ENCODE data around the gene CBS.
"Not testable (repeated sequence)": the region's sequence is repeated elsewhere in the genome, so short reads cannot be mapped to it uniquely, and the experiment has no call there.

DNA sequence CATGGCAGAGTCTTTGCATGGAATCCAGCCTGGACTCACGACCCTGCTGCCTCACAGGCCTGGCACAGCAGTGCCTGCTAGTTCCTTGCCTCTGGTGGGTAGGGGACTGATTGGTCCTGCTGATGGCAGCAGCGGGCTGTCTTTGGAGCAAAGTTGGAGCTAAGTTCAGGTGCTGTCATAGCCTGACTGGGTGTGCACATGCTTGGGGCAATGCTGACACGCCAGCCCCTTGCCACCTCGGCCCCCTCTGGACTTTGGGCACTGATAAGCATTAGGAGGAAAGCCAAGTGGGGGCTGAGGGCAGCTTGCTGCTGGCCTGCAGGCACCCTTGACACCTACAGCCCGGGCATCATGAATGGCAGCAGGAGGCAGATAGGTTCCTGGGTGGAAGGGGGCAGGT lies 33.5 kb downstream of the CBS start:
- TF ChIP-seq, protein P1, sequence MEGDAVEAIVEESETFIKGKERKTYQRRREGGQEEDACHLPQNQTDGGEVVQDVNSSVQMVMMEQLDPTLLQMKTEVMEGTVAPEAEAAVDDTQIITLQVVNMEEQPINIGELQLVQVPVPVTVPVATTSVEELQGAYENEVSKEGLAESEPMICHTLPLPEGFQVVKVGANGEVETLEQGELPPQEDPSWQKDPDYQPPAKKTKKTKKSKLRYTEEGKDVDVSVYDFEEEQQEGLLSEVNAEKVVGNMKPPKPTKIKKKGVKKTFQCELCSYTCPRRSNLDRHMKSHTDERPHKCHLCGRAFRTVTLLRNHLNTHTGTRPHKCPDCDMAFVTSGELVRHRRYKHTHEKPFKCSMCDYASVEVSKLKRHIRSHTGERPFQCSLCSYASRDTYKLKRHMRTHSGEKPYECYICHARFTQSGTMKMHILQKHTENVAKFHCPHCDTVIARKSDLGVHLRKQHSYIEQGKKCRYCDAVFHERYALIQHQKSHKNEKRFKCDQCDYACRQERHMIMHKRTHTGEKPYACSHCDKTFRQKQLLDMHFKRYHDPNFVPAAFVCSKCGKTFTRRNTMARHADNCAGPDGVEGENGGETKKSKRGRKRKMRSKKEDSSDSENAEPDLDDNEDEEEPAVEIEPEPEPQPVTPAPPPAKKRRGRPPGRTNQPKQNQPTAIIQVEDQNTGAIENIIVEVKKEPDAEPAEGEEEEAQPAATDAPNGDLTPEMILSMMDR (IDR thresholded peaks at IDR 0.05; ENCODE audit: insufficient read depth, low read length): not testable (repeated sequence)
- not testable (repeated sequence) for TF ChIP-seq POLR2AphosphoS5 (IDR thresholded peaks at IDR 0.05; ENCODE audit: low read depth)
- TF ChIP-seq, protein P2, sequence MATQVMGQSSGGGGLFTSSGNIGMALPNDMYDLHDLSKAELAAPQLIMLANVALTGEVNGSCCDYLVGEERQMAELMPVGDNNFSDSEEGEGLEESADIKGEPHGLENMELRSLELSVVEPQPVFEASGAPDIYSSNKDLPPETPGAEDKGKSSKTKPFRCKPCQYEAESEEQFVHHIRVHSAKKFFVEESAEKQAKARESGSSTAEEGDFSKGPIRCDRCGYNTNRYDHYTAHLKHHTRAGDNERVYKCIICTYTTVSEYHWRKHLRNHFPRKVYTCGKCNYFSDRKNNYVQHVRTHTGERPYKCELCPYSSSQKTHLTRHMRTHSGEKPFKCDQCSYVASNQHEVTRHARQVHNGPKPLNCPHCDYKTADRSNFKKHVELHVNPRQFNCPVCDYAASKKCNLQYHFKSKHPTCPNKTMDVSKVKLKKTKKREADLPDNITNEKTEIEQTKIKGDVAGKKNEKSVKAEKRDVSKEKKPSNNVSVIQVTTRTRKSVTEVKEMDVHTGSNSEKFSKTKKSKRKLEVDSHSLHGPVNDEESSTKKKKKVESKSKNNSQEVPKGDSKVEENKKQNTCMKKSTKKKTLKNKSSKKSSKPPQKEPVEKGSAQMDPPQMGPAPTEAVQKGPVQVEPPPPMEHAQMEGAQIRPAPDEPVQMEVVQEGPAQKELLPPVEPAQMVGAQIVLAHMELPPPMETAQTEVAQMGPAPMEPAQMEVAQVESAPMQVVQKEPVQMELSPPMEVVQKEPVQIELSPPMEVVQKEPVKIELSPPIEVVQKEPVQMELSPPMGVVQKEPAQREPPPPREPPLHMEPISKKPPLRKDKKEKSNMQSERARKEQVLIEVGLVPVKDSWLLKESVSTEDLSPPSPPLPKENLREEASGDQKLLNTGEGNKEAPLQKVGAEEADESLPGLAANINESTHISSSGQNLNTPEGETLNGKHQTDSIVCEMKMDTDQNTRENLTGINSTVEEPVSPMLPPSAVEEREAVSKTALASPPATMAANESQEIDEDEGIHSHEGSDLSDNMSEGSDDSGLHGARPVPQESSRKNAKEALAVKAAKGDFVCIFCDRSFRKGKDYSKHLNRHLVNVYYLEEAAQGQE (IDR thresholded peaks at IDR 0.05; ENCODE audit: insufficient replicate concordance, low read depth): not testable (repeated sequence)
